Posterior vena cava (tissue), 2 donors: ENCODE results near the gene GCA. TPM values are rescaled to one million over a fixed set of nuclear protein-coding genes. Genes with fewer than 3 reads are reported as not detected.

Source experiments
- DNase-seq: peaks from one replicate; pipeline ENCODE4 v3.0.0-alpha.2; 2020; ENCODE audit warnings: low spot score
- intact Hi-C, 2 donors: fragments of 100-400 bp; cut with DNase I; formaldehyde crosslinking; loops; one replicate each; pipeline versions ENCODE4 v1.14.1 to v1.14.2; 2022 to 2023
- total RNA-seq, 2 donors: library from RNA; stranded (reverse); fragmentation: NEBNext Ultra II Directional; extraction: Animal tissue kit (Norgen Biotek cat#: 25700); gene quantifications; one replicate each; pipeline ENCODE4 v1.2.1, GENCODE V29; 2021
- donor health status: DM: yes; HTN: yes; CAD: no.
- donor health status: DM: yes; HTN: yes; CAD: no.

Gene GCA
- total RNA-seq, 2 donors from 2014 or later = 21.1 to 38.9 TPM

DNA sequence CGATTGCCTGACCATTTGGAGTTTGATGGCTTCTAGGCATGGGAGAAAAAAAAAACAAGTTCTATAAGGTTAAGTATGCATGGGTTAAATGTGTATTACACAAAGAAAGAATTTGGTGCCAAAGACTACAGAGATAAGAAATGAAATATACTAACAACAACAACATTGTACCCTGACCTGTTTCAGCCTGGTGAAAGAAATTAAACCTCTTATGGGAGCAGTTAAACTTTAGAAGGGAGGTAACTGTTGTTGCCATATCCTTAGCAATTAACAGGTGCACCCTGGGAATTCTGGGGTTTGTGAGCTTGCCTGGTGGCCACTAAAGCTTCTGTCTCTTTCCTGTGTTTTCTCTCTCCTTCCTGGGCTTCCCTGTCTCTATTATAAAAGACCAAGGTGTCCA is 19.0 kb upstream of the GCA start:
- intact Hi-C loops = no loop called here
- no peak for DNase-seq

DNA sequence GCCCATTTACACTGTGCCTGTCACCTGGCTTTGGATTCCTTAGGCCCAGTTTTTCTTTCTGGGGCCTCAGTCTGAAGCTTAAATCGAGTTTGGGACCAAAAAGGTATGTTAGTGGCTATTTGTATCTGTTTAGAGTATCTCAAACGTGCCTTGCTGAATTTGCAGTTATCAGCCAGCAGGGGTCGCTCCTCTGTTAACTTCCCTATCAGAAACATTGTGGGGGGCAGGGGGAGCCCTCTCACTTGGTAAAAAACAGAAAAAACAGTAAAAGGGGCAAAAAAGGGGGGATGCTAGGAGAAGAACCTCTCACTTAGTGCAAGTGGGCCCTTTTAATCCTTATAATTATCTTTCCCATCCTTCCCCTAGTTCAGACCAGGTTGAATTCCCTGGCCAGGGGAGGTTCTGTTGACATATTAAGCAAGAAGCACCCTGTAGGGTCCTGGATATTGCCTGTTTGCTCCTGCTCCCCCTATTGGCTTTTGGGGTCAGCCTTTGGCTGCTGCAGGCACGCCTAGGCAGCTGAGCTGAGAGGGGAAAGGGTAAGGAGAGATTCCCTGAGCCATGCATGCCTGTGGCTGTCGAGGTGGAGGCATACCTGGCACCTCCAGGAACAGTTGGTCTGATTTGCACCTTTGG is 16.7 kb upstream of the GCA start:
- DNase-seq = no peak
- intact Hi-C loops = no loop called here

DNA sequence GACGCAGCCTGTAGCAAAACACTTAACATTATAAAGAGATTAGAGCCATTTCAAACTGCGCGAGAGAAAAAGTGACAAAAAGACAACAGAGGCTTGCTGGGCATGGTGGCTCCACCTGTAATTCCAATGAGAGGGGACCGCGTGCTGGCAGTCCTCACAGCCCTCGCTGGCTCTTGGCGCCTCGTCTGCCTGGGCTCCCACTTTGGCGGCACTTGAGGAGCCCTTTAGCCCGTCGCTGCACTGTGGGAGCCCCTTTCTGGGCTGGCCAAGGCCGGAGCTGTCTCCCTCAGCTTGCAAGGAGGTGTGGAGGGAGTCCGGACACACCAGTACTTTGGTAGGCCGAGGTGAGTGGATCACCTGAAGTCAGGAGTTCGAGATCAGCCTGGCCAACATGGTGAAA is 16.1 kb upstream of the GCA start:
- DNase-seq = no peak
- intact Hi-C loops = no loop called here

DNA sequence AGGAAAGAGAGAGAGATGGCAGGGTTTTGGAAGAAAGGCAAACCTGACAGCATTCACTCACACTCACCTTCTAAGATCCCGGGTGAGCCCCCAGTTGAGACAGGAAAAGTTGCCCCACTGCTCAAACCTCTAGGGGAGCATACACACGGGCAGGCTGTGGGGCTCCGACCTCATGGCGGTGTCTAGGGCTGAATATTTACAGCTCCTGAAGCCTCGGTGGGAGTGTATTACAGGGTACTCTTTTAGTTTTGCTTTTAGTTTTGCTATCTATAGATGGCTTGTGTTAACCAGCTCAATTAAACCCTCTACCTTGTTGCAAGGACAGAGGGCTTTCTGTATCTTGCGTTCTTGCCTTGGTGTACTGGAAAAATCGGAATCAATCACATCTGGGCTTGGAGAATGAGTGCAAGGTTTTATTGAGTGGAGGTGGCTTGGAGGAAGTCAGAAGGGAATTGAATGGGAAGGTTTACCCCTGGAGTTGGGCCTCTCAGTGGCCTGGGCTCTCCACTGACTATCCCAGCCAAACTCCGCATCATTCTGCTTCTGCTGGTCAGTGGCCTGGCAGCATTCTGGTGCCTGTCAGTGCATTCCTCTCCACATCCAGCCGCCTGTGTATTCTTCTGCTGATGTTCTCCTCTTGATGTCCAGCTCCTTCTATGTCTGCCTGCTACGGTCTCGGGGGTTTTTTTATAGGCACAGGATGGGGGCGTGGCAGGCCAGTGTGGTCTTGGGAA is 15.3 kb upstream of the GCA start:
- intact Hi-C loops = no loop called here
- no peak for DNase-seq

DNA sequence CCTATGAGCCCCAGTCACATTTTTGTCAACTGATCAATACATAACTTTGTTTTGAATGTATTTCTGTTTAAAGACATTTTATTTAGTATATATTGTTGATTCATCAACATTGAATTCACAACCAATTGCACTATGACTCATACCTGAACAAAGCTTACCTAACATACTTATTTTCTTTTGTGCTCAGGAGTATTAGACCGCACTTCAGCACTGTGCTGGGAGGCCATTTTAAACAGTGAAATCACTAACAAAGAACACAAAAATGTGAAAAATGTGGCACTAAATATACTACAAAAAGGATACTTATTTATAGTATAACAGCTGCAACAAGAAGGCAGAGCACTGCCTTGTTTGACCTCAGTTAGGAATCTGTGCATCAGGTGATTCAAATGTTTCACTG is 13.1 kb upstream of the GCA start:
- DNase-seq = no peak
- intact Hi-C loops = no loop called here

DNA sequence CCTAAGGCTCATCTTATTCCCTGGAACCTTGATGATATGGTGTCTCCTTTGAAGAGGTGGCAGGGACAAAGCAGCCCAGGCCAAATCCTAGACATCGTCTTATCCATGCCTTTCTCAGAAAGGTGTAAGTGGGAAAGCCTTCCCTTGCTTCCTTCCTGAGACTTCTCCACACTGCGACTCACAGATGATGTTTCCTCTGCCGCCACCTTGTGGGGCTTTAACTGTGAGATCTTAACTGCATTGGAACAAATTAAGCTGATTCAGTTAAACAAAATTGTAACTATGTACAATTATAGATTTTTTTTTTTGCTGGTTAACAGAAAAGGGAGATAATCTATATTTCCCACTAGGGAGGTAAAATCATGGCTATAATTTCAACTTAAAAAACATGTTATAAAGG is 10.0 kb upstream of the GCA start:
- intact Hi-C loops = no loop called here

GRCh38 chr2:162337868-162338267 is 6.1 kb upstream of the GCA start:
- DNase-seq = no peak
- intact Hi-C loops = no loop called here

More for the DNA sequence above, 10.0 kb upstream of the GCA start:
- DNase-seq = no peak

DNA sequence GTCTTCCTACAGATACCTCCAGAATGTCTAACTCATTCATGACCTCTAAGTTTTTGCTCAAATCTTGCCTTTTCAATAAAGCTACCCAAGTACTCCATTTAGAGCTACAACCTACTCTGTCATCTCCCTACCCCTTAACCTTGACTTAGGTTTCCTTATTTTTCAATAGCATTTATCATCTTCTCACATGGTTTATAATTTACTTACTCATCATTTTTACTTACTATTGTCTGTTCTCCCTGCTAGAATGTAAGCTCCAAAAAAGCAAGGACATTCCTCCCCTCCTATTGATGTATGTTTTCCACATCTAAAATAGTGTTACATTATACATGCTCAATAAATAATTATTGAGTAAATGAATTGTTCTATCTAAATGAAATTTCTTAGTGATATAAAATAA is 3.1 kb upstream of the GCA start:
- intact Hi-C loops = no loop called here
- no peak for DNase-seq

DNA sequence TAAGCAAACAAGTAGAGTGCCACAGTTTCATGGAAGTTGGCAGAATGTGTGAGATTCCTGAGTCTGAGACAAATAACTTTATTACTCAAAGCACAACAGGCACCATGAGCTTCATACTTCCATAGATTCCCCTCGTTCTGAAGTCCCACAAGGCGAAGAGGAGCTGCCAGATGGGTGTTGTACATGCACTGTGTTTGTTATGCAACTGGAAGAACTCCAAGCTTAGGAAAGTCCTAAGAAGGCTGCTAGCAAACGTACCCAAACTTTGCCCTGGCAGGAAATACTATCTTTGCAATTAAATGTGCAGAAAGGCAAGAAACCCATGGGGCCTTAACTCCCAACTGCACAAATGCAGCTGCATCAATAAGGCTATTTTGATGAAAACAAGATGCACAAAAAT is 1.6 kb upstream of the GCA start:
- no peak for DNase-seq
- intact Hi-C loops = no loop called here

GRCh38 chr2:162342841-162343240 is 1.1 kb upstream of the GCA start:
- DNase-seq = no peak
- intact Hi-C loops = no loop called here

GRCh38 chr2:162343492-162343823 is 474 bp upstream of the GCA start:
- no peak for DNase-seq
- intact Hi-C loops = no loop called here

- intact Hi-C loops = no loop called here
- no peak for DNase-seq
These were observed 652 bp downstream of the GCA start for GRCh38 chr2:162344617-162344950.

DNA sequence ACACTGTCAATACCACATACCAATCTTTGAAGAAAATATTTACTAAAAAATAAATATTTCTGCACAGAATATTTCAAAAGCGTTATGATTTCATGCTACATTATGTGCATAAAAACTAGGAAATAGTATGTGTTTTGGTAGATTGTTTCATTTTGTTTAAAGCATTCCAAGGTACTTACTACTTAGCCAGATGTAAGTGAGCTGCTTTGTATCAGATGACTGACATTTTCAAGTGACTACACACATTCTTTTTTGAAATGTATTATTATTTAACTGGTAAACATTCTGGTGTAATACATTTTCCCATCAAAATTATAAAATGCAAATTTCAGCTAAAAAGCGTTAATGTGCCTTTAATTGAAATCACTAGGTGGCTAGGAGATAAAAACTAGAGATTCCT is 21.5 kb downstream of the GCA start:
- DNase-seq = no peak
- intact Hi-C loops = no loop called here

DNA sequence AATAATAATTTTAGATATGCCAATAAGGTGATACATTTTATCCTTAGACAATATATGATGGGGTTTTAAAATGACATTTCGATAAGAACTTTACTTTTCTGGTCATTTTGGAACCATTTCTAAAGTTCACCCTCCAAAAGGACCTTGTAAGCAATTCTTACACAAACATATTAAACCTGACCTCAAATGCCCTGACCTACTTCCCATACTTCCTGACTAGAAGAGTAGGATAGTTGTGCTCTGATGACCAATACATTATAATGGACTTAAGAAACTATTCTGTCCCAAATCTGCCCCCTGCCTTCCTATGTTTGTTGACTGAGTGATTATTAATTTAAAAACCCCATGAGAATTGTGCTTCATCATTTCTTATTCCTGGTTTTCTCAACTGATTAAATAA is 24.6 kb downstream of the GCA start:
- intact Hi-C loops = no loop called here

GRCh38 chr2:162369551-162369950 is 25.6 kb downstream of the GCA start:
- intact Hi-C loops = no loop called here
- DNase-seq = no peak

More for the DNA sequence above, 24.6 kb downstream of the GCA start:
- DNase-seq = no peak

- intact Hi-C loops = no loop called here
- no peak for DNase-seq
These were observed 27.0 kb downstream of the GCA start for GRCh38 chr2:162370931-162371330.

DNA sequence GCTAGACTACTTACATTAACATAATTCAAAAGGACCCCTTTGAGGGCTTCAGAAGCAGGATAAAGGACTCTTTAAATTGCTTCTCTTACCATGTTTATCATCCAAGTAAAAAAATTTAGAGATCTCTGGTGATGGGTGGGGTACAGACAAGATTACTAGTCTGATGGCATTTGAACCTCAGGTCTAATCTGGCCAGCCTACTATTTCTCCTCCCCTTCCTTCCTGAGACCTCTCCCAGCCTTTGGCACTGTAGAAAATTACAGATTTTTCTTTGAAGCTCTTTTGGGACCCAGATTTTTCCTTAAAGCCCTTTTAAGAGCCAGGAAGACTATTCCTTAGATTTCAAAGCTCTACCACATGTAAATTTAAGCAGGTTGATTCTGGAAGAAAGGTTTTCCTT is 28.9 kb downstream of the GCA start:
- intact Hi-C loops = no loop called here
- no peak for DNase-seq

DNA sequence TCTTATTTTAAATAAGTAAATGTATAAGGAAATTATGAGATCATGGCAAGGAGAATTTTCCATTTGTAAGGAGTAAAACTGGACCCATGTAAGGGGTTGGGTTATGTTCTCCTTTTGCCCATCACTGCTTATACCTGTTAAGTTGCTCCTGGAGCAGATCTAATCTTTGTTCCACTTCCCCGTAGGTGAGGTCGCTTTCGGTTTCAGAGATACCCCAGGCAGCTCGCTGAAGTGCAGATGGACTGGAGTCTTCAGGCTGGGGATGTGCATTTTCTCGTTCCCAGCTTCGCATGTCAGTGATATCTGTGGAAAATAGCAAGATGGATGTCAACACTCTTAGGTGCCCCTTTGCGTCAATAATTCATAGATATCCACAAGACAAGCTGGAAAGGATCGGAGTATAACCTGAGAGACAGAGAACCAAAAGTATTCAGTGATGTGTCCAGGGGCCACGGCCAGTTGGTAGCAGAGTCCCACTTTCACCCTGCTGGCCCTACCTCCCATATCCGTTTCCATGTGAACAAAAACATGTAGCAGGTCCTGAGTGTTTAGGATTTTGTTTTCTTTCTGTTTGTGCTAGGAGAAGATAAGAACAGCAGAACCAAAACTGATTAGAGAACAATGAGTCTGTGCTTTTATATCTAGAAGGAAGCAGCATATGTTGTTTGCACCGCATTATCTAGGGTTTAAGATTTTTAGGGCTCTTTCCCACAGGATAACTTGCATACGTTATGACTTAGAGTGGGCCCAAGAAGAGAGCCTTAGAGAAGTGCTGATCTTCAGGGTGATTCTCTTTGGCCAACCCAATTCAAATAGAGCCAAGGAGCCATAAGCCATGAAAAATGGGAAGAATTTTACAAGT is 36.0 kb downstream of the GCA start:
- intact Hi-C loops = no loop called here
- no peak for DNase-seq

GRCh38 chr2:162381851-162382250 is 37.9 kb downstream of the GCA start:
- DNase-seq = no peak

GRCh38 chr2:162382278-162382677 is 38.3 kb downstream of the GCA start:
- DNase-seq = no peak
- intact Hi-C loops = no loop called here

More at GRCh38 chr2:162381851-162382250, 37.9 kb downstream of the GCA start:
- intact Hi-C loops = no loop called here

GRCh38 chr2:162385536-162385935 is 41.6 kb downstream of the GCA start:
- DNase-seq = no peak
- intact Hi-C loops = no loop called here
